NAMALWA (cell line): Measurements from ENCODE around the gene MANSC1.
"Not testable (repeated sequence)": the region's sequence is repeated elsewhere in the genome, so short reads cannot be mapped to it uniquely, and the experiment has no call there.

Source experiments
- DNase-seq: peaks from one replicate; pipeline ENCODE4 v3.0.0-alpha.2; 2015; ENCODE audit warnings: low spot score

MANSC1 gene

DNA sequence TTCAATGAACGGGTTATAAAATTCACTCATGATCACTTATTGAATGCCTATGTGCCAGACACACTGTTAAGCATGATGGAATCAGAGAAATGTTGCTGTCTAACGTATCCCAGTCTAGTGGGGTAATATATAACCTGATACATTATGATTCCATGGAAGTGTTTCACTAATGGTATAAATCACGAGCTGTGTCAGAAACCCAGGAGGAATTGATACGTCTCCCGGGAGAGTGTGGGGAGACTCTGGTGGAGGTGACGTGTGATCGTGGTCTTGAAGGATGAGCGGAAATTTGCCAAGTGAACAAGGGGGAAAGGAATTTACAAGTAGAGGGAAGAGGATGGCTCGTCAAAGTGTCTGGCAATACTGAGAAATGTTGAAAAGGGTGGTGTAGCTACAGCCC is 26.5 kb downstream of the MANSC1 start:
- no peak for DNase-seq

DNA sequence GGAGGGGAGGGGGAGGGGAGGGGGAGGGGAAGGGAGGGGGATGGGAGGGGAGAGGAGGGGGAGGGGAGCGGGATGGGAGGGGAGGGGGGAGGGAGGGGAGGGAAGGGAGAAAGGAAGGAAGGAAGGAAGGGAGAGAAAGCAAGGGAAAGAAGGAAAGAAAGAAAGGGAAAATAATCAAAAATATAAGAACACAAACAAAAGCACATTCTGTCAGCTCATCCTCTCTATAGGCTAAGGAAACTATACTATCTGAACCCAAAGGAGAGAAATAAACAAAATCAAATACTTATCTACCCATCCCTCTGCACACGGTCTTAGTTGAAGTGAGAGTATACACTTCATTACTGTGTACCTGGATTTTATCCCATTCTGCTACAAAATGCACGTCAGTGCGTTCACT is 26.9 kb downstream of the MANSC1 start:
- DNase-seq: no peak

DNA sequence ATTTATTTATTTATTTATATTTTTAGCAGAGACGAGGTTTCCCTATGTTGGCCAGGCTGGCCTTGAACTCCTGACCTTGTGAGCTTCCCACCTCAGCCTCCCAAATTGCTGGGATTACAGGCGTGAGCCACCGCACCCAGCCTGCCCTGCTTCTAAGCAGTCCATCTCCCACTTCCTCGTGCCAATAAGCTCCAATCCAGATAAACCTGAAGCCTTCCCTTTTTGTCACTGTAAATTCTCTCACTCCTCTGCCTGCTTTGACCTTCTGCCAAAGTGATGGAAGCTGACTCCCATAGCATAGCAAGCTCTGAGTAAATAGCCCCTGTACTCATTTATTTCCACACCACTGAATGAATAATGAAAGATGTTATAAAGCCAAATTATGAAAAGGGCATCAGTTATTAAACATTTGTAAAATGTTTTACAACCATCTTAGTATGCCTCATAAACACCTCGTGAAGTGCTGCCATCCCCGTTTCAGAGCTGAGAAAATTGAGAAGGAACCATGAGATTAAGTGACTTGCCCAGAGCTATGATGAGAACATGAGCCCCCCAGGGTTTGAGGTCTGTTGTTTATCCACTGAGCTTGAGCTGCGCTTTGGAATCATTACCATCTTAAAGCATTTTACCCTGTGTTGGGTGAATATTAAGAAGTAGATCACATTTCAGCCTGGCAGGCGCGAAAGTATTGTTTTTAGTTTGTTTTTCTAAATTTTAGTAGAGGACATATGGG is 30.4 kb downstream of the MANSC1 start:
- DNase-seq: no peak

DNA sequence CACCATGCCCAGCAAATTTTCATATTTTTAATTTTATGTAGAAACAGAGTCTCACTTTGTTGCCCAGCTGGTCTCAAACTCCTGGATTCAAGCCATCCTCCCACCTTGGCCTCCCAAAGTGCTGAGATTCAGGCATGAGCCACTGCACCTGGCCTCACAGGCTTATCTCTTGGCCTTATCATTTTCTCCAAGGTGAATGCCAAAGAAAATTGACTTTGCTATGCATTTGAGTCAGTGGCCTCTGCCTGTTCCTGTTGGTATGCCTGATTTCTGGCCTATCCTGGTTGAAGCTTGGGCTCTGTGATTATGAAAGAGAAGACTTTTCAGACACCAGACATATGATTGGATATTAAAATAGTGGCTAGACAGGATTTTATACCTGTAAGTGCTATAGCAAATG is 34.2 kb downstream of the MANSC1 start:
- no peak for DNase-seq

DNA sequence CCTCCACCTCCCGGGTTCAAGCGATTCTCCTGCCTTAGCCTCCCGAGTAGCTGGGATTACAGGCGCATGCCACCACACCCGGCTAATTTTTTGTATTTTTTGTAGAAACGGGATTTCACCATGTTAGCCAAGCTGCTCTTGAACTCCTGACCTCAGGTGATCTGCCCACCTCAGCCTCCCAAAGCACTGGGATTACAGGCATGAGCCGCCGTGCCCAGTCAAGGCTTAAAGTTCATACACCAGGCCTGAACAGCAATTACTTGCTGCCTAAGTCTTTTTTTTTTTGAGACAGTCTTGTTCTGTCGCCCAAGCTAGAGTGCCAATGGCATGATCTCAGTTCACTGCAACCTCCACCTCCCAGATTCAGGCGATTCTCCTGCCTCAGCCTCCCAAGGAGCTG is 39.3 kb downstream of the MANSC1 start:
- not testable (repeated sequence) for DNase-seq

DNA sequence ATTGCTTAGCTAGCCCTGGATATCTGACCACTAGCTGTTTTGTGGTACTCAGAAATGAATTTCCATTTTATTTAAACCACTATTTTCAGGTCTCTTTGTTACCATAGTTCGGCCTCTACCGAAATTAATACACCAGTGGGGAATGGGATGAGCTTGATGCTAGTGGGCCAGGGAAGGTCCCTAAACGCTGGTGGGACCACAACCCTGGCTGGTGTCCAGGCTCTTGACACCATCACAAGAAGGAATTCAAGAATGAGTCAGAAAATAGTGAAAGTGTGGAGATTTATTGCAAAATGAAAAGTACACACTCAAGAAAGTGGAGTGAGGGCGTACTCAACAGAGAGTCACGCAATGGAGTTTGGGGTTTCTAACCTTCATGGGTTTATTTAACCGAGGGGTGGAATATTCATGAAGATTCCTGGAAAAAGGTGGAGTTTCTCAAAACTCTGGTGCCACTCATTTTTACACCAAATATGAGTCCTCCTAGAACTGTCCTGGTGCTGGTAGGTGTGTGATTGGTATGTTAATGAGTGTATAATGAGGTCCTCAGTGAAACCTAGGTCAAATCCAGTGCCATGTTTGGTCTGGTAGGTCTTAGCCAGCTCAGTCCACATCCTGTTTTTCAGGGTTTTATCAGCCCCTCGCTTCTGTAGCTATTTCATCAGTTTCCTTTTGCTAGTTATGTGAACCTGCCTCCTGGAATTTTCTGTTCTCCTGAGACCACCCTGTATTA is 44.3 kb downstream of the MANSC1 start:
- no peak for DNase-seq

DNA sequence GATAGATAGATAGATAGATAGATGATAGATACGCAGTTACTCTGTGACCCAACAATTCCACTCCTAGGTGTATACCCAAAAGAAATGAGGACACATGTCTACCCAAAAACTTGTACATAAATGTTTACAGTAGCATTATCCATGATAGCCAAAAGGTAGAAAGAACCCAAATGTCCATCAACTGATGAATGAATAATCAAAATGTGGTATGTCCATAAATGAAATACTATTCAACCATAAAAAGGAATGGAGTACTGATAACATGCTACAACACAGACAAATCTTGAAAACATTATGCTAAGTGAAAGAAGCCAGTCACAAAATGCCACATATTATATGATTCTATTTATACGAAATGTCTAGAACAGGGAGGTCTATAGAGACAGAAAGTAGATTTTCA is 47.1 kb downstream of the MANSC1 start:
- no peak for DNase-seq

DNA sequence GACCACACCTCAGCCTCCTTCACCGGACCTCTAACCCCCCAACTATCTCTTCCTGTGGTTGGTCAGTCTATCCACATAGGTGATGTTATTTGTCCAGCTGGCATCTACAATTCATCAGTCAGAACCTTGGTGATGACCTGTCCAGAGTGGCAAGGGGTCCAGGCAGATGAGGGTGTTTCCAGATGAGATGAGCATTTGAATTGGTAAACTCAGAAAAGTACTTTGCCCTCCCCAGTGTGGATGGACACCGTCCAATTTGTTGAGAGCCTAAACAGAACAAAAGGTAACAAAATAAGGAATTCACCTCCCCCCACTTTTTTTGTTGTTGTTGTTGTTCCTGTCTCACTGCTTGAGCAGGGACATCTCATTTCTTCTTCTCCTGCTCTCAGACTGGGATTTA is 48.9 kb downstream of the MANSC1 start:
- no peak for DNase-seq

DNA sequence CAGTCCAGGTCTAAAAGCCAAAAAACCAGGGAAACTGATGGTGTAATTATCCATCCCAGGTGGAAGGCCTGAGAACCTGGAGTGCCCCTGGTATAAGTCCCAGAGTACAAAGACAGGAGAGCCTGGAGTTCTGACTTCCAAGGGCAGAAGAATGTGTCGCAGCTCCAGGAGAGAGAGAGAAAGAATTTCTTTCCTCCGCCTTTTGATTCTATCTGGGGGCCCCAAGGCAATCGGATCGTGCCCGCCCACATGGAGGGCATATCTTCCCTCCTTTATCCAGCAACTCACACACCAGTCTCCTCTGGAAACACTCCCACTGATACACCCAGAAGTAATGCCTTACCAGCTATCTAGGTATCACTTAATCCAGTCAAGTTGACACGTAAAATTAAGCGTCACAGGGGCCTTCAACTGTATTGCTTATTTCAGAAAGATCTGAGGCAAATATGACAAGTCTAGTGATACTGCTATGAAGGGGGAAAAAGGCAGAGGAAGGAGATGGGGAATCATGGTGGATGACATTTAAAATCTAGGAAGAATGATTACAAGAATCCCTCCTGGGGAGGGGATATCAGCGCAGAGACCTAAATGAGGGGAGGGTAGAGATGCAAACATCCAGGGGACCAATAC is 52.7 kb downstream of the MANSC1 start:
- no peak for DNase-seq

DNA sequence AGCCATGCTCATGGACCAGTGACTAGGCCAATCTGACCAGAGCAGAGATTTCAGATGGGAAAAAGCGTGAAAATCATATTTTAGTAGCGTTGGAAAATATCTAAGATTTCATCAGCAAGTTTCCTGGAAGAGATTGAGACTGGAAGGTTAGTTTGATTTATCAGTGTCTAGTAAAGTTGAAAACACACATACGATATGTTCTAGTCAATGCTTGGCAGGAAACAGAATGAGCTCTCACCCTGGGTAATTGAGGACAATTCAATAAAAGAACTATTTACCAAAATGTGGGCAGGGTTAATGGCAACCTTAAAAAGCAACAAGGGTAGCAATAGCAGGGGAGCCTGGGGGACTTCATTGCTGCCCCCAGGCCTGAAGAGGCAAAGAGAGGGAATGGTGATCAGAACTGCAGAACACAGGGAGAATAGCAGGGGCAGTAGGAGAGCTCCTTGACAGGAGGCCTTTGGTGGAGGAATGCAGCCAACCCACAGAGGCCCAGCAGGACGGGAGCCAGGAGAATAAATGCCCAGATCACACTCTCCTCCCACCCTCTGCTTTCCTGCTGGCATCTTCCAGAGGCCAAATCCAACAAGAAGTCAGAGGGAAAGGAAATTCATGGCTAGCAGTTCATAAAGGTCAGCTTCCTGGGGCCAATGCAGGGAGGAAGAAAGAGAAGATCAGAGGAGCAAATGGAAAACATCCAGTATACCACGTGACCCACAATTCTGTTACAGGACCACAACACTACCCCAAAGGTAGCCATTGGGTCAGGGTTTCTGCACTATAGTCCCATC is 55.6 kb downstream of the MANSC1 start:
- DNase-seq: no peak

DNA sequence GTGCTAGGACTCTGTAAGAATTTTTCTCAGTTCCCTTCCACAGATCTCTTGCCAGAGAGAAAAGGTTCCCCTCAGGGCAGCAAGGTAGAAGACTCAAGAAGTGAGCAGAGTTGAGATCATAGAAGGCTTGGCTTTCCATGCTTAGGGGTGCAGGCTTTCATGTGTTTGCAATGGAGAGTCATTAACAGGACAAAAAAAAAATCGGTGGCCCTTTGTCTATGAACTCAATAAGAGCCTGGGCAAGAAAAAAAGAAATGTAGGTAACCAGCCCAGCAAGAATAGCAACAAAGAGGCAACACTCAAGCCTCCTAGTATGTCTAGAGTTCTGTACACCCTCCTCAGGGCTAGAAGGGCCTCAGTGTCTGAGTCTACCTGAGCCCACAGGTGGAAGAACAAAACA is 59.8 kb downstream of the MANSC1 start:
- no peak for DNase-seq

DNA sequence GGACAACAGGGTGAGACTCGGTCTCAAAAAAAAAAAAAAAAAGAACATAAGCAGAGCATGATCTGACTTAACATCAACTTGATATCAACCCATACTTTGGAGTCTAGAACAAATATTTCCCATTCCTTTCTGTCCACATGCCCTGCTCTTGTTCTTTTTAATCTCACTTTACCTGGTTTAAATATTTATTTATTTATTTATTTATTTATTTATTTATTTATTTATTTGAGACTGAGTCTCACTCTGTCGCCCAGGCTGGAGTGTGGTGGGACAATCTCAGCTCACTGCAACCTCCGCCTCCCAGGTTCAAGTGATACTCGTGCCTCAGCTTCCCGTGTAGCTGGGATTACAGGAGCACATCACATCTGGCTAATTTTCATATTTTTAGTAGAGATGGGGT is 63.6 kb downstream of the MANSC1 start:
- DNase-seq: no peak

DNA sequence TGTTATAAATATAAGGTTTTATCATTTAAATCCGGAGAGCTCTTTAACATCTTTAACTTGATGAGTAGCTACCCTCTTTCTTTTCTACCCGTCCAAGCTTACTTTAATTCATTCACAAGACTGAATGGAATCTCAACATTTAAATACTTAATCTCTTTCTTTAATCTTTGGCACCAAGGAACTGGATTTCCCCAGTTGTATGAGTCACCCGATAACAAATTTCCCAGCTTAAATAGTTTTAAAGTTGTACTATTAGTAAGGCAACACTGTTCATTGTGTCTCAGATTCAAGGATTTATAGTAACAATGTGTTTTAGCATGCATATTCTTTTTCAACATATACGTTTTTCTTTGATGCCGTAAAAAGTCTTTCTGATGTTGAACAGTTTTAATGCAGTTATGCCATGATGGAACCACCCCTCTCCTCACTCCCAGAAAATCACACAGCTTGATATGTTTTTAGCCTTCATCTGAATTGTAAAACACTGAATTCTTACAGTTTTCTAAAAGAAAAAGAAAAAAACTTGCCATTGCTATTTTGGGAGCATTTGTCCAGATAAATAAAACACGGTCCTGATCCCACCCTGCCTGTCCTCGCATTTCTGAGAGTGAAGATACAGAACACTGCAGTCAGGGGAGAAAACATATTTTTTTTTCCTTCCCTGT is 67.1 kb downstream of the MANSC1 start:
- no peak for DNase-seq

DNA sequence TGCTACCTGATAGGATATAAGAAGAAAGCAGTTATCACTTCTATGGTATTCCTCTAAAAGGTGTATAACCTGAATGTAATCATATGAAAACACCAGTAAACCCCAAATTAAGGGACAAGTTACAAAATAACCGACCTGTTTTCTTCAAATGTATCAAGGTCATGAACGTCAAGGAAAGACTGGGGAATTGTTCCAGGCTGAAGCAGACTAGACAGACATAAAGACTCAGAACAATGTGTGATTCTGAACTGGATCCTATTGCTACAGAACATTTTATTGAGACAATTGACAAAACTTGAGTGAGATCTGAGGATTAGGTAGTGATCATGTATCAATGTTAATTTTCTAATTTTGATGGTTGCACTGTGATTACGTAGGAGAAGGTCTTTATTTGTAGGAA is 67.8 kb downstream of the MANSC1 start:
- DNase-seq: no peak

DNA sequence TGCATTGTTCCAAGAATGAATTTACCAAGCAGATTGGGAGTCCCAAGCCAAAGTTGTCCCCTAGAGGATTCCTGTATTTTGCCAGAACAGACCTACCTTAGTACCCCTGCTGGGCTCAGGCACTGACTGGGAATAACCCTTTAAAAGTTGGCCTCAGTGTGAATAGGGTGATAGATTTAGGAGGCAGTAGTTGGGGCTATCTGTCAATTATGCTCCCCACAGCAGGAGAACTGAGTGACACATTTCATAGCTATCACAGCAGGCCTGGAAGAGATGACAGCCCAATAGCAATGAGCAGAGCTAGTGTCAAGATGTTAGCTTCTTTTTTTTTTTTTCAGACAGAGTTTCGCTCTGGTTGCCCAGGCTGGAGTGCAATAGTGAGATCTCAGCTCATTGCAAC is 68.9 kb downstream of the MANSC1 start:
- DNase-seq: no peak

DNA sequence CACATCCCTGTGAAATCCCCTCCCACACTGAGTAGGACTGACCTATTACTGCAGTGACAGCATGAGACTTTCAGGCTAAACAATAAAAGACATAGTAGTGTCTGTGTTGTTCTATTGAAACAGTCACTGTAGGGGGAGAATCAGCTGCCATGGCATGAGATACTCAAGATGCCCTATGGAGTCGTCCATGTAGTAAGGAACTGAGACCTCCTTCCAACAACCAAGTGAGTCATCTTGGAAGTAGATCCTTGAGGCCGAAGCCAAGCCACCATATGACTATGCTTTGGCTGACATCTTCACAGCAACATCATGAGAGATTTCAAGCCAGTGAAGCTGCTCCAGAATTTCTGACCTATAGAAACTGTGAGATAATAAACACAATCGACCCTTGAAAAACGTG is 71.1 kb downstream of the MANSC1 start:
- DNase-seq: no peak
